ENCODE data around the gene FSTL4. TPM values are rescaled to one million over a fixed set of nuclear protein-coding genes. Genes with fewer than 3 reads are reported as not detected.

FSTL4 gene
- total RNA-seq, 2 donors from 2014 or later = not detected

GRCh38 chr5:133272345-133272744, 340.0 kb downstream of the FSTL4 start:
- H3K27ac ChIP-seq = no peak overlapping the region

GRCh38 chr5:133271606-133272005, 340.7 kb downstream of the FSTL4 start:
- DNase-seq (ENCODE audit: low spot score) = no peak
- H3K27me3 ChIP-seq = no peaks in the 10 kb centered on the region
- no peaks in the 10 kb centered on the region for H3K9me3 ChIP-seq
- no peak overlapping the region for H3K27ac ChIP-seq
- H3K36me3 ChIP-seq = no peaks in the 10 kb centered on the region
- no peak for TF ChIP-seq CTCF (IDR thresholded peaks at IDR 0.05)
- no peaks in the 10 kb centered on the region for H3K4me1 ChIP-seq
- no peak overlapping the region for H3K4me3 ChIP-seq

More at GRCh38 chr5:133272345-133272744, 340.0 kb downstream of the FSTL4 start:
- TF ChIP-seq CTCF (IDR thresholded peaks at IDR 0.05) = no peak
- H3K27me3 ChIP-seq = no peaks in the 10 kb centered on the region
- H3K36me3 ChIP-seq = no peaks in the 10 kb centered on the region
- no peaks in the 10 kb centered on the region for H3K9me3 ChIP-seq
- no peaks in the 10 kb centered on the region for H3K4me1 ChIP-seq
- no peak overlapping the region for H3K4me3 ChIP-seq
- DNase-seq (ENCODE audit: low spot score) = no peak

GRCh38 chr5:133269691-133270090, 342.6 kb downstream of the FSTL4 start:
- Histone ChIP-seq H3K9me3 (no peaks in the 10 kb centered on the region), H3K4me1 (no peaks in the 10 kb centered on the region), H3K36me3 (no peaks in the 10 kb centered on the region), H3K27ac (no peak overlapping the region), H3K27me3 (no peaks in the 10 kb centered on the region), H3K4me3 (no peak overlapping the region)
- no peak for TF ChIP-seq CTCF (IDR thresholded peaks at IDR 0.05)
- DNase-seq (ENCODE audit: low spot score) = no peak

- no peak overlapping the region for H3K4me3 ChIP-seq
- DNase-seq (ENCODE audit: low spot score) = no peak
Measured at GRCh38 chr5:133267601-133268000, 344.7 kb downstream of the FSTL4 start.

GRCh38 chr5:133266966-133267365, 345.4 kb downstream of the FSTL4 start:
- no peaks in the 10 kb centered on the region for H3K9me3 ChIP-seq
- no peaks in the 10 kb centered on the region for H3K4me1 ChIP-seq
- H3K27me3 ChIP-seq = no peaks in the 10 kb centered on the region
- no peak for DNase-seq (ENCODE audit: low spot score)
- no peaks in the 10 kb centered on the region for H3K36me3 ChIP-seq
- H3K4me3 ChIP-seq = no peak overlapping the region
- TF ChIP-seq CTCF (IDR thresholded peaks at IDR 0.05) = no peak
- no peak overlapping the region for H3K27ac ChIP-seq

More at GRCh38 chr5:133267601-133268000, 344.7 kb downstream of the FSTL4 start:
- H3K36me3 ChIP-seq = no peaks in the 10 kb centered on the region
- H3K27me3 ChIP-seq = no peaks in the 10 kb centered on the region
- no peaks in the 10 kb centered on the region for H3K9me3 ChIP-seq
- no peaks in the 10 kb centered on the region for H3K4me1 ChIP-seq
- no peak overlapping the region for H3K27ac ChIP-seq
- no peak for TF ChIP-seq CTCF (IDR thresholded peaks at IDR 0.05)

GRCh38 chr5:133266527-133266878, 345.8 kb downstream of the FSTL4 start:
- Histone ChIP-seq H3K27ac (no peak overlapping the region), H3K4me3 (no peak overlapping the region), H3K36me3 (no peaks in the 10 kb centered on the region), H3K4me1 (no peaks in the 10 kb centered on the region), H3K27me3 (no peaks in the 10 kb centered on the region), H3K9me3 (no peaks in the 10 kb centered on the region)
- no peak for TF ChIP-seq CTCF (IDR thresholded peaks at IDR 0.05)
- no peak for DNase-seq (ENCODE audit: low spot score)
